K562 (cell line): ENCODE results near the gene AMZ1. TPM values are rescaled to one million over a fixed set of nuclear protein-coding genes. Genes with fewer than 3 reads are reported as not detected.
A peak's percentile ranks its signal among the peaks of the same experiment; 100 is the strongest.

Experiments
- ARID3A ChIP-seq: IDR thresholded peaks from 2 replicates; pipeline ENCODE4 v1.6.1; 2012; ENCODE audit warnings: low read depth, low read length, improper control_type of control experiment, borderline replicate concordance
- CBX1 ChIP-seq: sonication (generic); IDR thresholded peaks from 2 replicates; pipeline ENCODE4 v1.6.1; 2016; ENCODE audit warnings: antibody characterized with exemption, low read depth, mild to moderate bottlenecking
- CC2D1A ChIP-seq: fragments of 450-650 bp; IDR thresholded peaks from 2 replicates; pipeline ENCODE4 v1.6.1; 2017; ENCODE audit warnings: mild to moderate bottlenecking
- CREB1 ChIP-seq, 2 experiments: sonication (generic) in 1 of 2; formaldehyde crosslinking in 1 of 2; IDR thresholded peaks; 2 replicates each; pipeline versions ENCODE4 v1.6.1 to v1.8.0; 2012 to 2022; ENCODE audit warnings: inconsistent platforms in 1 of 2, mild to moderate bottlenecking in 1 of 2, missing genetic modification reagents in 1 of 2, moderate library complexity in 1 of 2
- DEAF1 ChIP-seq: fragments of 450-650 bp; formaldehyde crosslinking; IDR thresholded peaks from 2 replicates; pipeline ENCODE4 v1.4.0; 2020; ENCODE audit warnings: mild to moderate bottlenecking, moderate library complexity
- E2F4 ChIP-seq: sonication (generic); formaldehyde crosslinking; IDR thresholded peaks from 2 replicates; pipeline ENCODE4 v1.8.0; 2022; ENCODE audit warnings: mild to moderate bottlenecking, low read depth, missing genetic modification reagents
- FOXA3 ChIP-seq, 2 experiments: fragments of 450-650 bp in 1 of 2; sonication (generic) in 1 of 2; formaldehyde crosslinking; IDR thresholded peaks in 1 of 2; conservative IDR thresholded peaks in 1 of 2; 2 replicates each; pipeline versions ENCODE4 v1.4.0 to v1.8.0; 2020 to 2022; ENCODE audit warnings: mild to moderate bottlenecking in 2 of 2, missing genetic modification reagents in 1 of 2
- ID3 ChIP-seq, 2 experiments: fragments of 250-450 bp in 1 of 2; fragments of 450-650 bp in 1 of 2; sonication (Bioruptor Pico) in 1 of 2; IDR thresholded peaks; 2 replicates each; pipeline versions ENCODE4 v1.6.1 to v1.8.0; 2016 to 2021; ENCODE audit warnings: mild to moderate bottlenecking in 2 of 2, moderate library complexity in 2 of 2, missing compliant biosample characterization in 1 of 2, missing genetic modification characterization in 1 of 2
- KLF16 ChIP-seq: IDR thresholded peaks from 2 replicates; pipeline ENCODE4 v1.6.1; 2016; ENCODE audit warnings: antibody characterized with exemption
- LARP7 ChIP-seq: fragments of 450-650 bp; IDR thresholded peaks from 2 replicates; pipeline ENCODE4 v1.6.1; 2016
- MAZ ChIP-seq, 2 experiments: fragments of 450-650 bp in 1 of 2; sonication (generic) in 1 of 2; formaldehyde crosslinking; IDR thresholded peaks in 1 of 2; conservative IDR thresholded peaks in 1 of 2; 2 replicates each; pipeline versions ENCODE4 v1.4.0 to v1.5.0; 2020; ENCODE audit warnings: mild to moderate bottlenecking in 1 of 2, missing genetic modification reagents in 1 of 2
- MYNN ChIP-seq, 2 experiments: sonication (generic); formaldehyde crosslinking in 1 of 2; IDR thresholded peaks; 2 replicates each; pipeline versions ENCODE4 v1.5.0 to v1.6.1; 2016 to 2020; ENCODE audit warnings: antibody characterized with exemption in 1 of 2, missing genetic modification reagents in 1 of 2
- POLR2B ChIP-seq: fragments of 450-650 bp; IDR thresholded peaks from 2 replicates; pipeline ENCODE4 v1.6.1; 2018; ENCODE audit warnings: low read depth; ENCODE audit not compliant: partially characterized antibody
- POLR2G ChIP-seq: fragments of 200-400 bp; formaldehyde crosslinking; IDR thresholded peaks from 2 replicates; pipeline ENCODE4 v1.6.1; 2017; ENCODE audit warnings: low read depth, mild to moderate bottlenecking, antibody characterized with exemption, low read length, moderate library complexity
- SPI1 ChIP-seq: IDR thresholded peaks from 2 replicates; pipeline ENCODE4 v1.6.1; 2011; ENCODE audit warnings: low read depth, low read length, control low read depth, borderline replicate concordance
- XRCC5 ChIP-seq: fragments of 200-400 bp; formaldehyde crosslinking; IDR thresholded peaks from 2 replicates; pipeline ENCODE4 v1.6.1; 2017; ENCODE audit warnings: low read depth, mild to moderate bottlenecking, low read length
- ZBTB9 ChIP-seq: fragments of 450-650 bp; formaldehyde crosslinking; IDR thresholded peaks from 2 replicates; pipeline ENCODE4 v1.4.0; 2020; ENCODE audit warnings: mild to moderate bottlenecking, moderate library complexity
- ZNF217 ChIP-seq: sonication (generic); formaldehyde crosslinking; IDR thresholded peaks from 2 replicates; pipeline ENCODE4 v1.8.0; 2022; ENCODE audit warnings: mild to moderate bottlenecking, missing genetic modification reagents
- ZNF263 ChIP-seq: sonication (generic); formaldehyde crosslinking; IDR thresholded peaks from 2 replicates; pipeline ENCODE4 v1.8.0; 2022; ENCODE audit warnings: mild to moderate bottlenecking, missing genetic modification reagents, borderline replicate concordance
- polyA plus RNA-seq, 8 experiments: library from polyadenylated mRNA; depleted of rRNA in 4 of 8; stranded (reverse) in 5 of 8; unstranded in 3 of 8; fragments of >200 nt; fragmentation: Nextera tagmentation in 2 of 8; fragmentation: Illumina TruSeq in 1 of 8; extraction: Ambion mirVana in 2 of 8; extraction: Trizol in 1 of 8; gene quantifications; 2 replicates each; pipeline versions ENCODE4 v1.2.1 to v1.2.3, GENCODE V29; 2011 to 2014; ENCODE audit warnings: inconsistent platforms in 1 of 8, missing spikeins in 1 of 8
- total RNA-seq, 7 experiments: library from RNA; depleted of rRNA in 6 of 7; stranded (reverse); fragments of >200 nt in 6 of 7; fragmentation: Illumina TruSeq in 2 of 7; extraction: Trizol in 2 of 7; gene quantifications; 2 replicates each; pipeline versions ENCODE4 v1.2.1 to v1.2.3, GENCODE V29; 2011 to 2021; ENCODE audit warnings: low replicate concordance in 1 of 7

AMZ1 gene
- total and polyA plus RNA-seq, 9 of the 15 experiments (the other 6 are each of a cell fraction or from before 2014, with no cell fraction given): not detected

GRCh38 chr7:2670720-2671391, 17.1 kb upstream of the AMZ1 start (continued):
- peak; percentile 68; the same call in 1 of the 2 replicates for TF ChIP-seq CC2D1A
- no peak for TF ChIP-seq ZNF217 (CRISPR knock-in tag)
- TF ChIP-seq ZBTB9 (CRISPR knock-in tag): 0 out of 2 replicates have a peak, but pooled peaks have one; percentile 40
- TF ChIP-seq POLR2B: no peak
- peak; percentile 68; the same call in 1 of the 2 replicates for TF ChIP-seq DEAF1 (CRISPR knock-in tag)
- TF ChIP-seq CREB1 (IDR thresholded peaks at IDR 0.05): no peak
- 0 out of 2 replicates have a peak, but pooled peaks have one; percentile 17 for TF ChIP-seq CREB1 (CRISPR knock-in tag; IDR thresholded peaks at IDR 0.05)
- TF ChIP-seq ID3 (CRISPR knock-in tag; IDR thresholded peaks at IDR 0.05): no peak
- peak; percentile 30; the same call in 1 of the 2 replicates for TF ChIP-seq ID3 (tag; IDR thresholded peaks at IDR 0.05)
- peak; percentile 91 for TF ChIP-seq XRCC5
- 0 out of 2 replicates have a peak, but pooled peaks have one; percentile 13 for TF ChIP-seq LARP7
- peak; percentile 66 for TF ChIP-seq ZNF263 (CRISPR knock-in tag)
- 0 out of 2 replicates have a peak, but pooled peaks have one; percentile 66 for TF ChIP-seq MYNN (IDR thresholded peaks at IDR 0.05)
- TF ChIP-seq MYNN (CRISPR knock-in tag; IDR thresholded peaks at IDR 0.05): no peak
- TF ChIP-seq E2F4 (CRISPR knock-in tag): peak; percentile 89
- no peak for TF ChIP-seq ARID3A
- no peak for TF ChIP-seq FOXA3 (CRISPR knock-in tag; conservative IDR thresholded peaks at IDR 0.05 in 1 of 2, IDR thresholded peaks at IDR 0.05 in 1 of 2)
- no peak for TF ChIP-seq POLR2G
- peak; percentile 45 to 72; a peak in 3 of 4 replicates for TF ChIP-seq MAZ (CRISPR knock-in tag; conservative IDR thresholded peaks at IDR 0.05 in 1 of 2, IDR thresholded peaks at IDR 0.05 in 1 of 2)
- TF ChIP-seq SPI1: 0 out of 2 replicates have a peak, but pooled peaks have one; percentile 9
- TF ChIP-seq CBX1: peak; percentile 88; the same call in 1 of the 2 replicates
- peak; percentile 62; the same call in 1 of the 2 replicates for TF ChIP-seq KLF16
